OCI-M2 (cell line): ENCODE results near the gene OR5AU1.

Source experiments
- DNase-seq: peaks from one replicate; lab custom pipeline; 2025; ENCODE audit not compliant: unreplicated experiment; lab: John Stamatoyannopoulos, UW

OR5AU1 gene

DNA sequence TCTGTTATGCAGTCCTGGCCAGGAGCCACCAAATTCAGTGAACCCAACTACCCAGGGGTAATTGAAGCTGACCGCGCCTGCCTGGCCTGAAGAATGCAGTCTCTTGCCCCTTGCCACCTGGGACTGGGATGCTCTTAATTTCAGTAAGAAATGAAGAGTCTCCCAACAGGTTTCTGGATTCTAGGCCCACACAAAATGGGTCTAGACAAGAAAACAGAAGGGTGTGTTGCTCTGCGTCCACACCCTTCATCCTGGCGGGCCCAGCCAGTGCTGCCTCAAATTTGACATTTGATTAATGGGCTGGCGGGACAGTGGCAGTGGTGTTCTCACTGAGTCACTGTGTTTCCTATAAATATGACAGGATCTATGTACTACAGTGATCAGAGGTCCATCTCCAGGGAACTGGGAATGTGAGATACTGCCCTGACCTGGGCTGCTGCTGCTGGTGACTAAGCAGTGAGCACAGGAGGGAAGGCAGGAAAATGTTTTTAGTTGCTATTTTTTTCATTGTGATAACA is 48.5 kb downstream of the OR5AU1 start:
- no peak for DNase-seq

DNA sequence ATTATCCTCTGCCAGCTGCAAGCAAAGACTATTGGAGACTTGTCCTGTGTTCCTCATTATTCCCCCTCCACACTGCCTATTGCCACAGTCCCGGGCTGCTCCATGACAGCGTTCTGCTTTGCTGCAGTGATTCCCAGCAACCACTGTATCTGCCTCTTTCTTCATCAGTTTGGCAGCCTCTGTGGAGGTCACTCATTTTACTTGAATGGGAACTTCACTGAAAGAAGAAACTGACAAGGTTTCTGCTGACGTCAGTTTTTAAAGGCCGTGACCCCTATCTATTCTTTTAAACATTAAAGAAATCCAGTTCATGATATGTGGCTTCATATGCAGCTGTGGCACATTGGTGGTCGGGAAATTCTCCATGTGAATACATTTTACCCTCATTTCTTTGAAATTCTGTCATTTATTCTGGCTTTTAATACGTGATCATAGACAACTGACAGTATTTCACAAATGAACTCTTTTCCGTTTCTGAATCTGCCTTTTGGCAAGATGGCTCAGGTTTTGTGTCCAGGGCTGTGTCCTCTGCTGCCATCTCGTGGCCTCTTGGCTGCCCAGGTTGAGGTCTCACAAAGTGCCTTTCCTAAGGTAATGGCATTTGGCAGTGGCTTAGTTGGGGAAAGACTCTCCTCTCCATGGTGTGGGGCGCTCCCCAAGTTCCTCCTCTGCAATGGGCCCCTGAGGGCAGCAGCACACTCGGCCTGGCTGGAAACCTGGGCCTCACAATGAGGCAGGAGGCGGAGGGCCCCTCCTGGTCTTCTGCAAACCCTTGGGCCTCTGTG is 49.2 kb downstream of the OR5AU1 start:
- no peak for DNase-seq

DNA sequence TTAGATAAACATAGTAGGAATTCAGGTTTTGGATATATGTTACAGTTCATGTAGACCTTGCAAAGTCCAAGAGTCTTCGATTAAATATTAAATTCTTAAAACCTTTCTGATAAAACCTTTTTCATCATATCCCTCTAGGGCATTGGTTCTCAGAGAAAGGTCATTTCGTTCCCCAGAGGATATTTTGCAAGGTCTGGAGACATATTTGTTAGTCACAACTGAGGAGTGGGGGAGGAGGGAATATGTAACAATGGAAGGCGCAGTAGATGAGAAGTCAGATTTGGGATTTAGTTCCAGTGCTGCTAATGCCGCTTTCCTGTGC is 49.7 kb downstream of the OR5AU1 start:
- DNase-seq = no peak

DNA sequence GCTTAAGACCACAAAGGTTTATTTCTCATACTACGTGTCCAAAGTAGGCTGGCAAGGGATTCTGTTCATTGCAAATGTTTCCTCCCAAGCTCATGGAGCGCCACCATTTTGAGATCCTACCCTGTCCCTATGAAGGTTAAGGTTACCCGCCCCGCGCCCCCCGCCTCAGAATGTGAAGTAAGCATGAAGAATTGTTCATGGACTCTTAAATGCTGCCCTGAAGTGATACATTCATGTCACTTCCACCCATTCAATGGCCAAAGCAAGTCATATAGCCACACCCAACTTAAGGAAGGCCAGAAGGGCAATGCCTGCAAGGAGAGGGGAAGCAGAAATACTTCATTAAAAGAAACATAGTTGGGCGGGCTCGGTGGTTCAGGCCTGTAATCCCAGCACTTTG is 50.8 kb downstream of the OR5AU1 start:
- no peak for DNase-seq
